HG02943 (cell line): Measurements from ENCODE around the gene EBF3.
A peak's percentile ranks its signal among the peaks of the same experiment; 100 is the strongest.

Source experiments
- ATAC-seq: cut with Tn5 transposase; IDR thresholded peaks from one replicate; pipeline ENCODE4 v1.9.1; 2021; ENCODE audit warnings: mild to moderate bottlenecking, low read depth, moderate library complexity; ENCODE audit not compliant: unreplicated experiment

EBF3 gene

GRCh38 chr10:129896860-129897200, 67.2 kb downstream of the EBF3 start:
- ATAC-seq: no peak

GRCh38 chr10:129896136-129896859, 67.8 kb downstream of the EBF3 start:
- no peak for ATAC-seq

GRCh38 chr10:129895811-129896135, 68.3 kb downstream of the EBF3 start:
- no peak for ATAC-seq

GRCh38 chr10:129894698-129895097, 69.4 kb downstream of the EBF3 start:
- ATAC-seq: no peak

GRCh38 chr10:129893104-129894089, 70.7 kb downstream of the EBF3 start:
- ATAC-seq: no peak

- ATAC-seq: no peak
Measured at GRCh38 chr10:129892548-129893052, 71.5 kb downstream of the EBF3 start.

- ATAC-seq: no peak
Measured at GRCh38 chr10:129891806-129892205, 72.3 kb downstream of the EBF3 start.

- no peak for ATAC-seq
Measured at GRCh38 chr10:129890170-129890569, 73.9 kb downstream of the EBF3 start.

GRCh38 chr10:129888784-129889616, 75.1 kb downstream of the EBF3 start:
- ATAC-seq: peak; percentile 76

GRCh38 chr10:129887986-129888783, 75.9 kb downstream of the EBF3 start:
- no peak for ATAC-seq

GRCh38 chr10:129887381-129887905, 76.6 kb downstream of the EBF3 start:
- ATAC-seq: no peak

- no peak for ATAC-seq
Measured at GRCh38 chr10:129886263-129886662, 77.8 kb downstream of the EBF3 start.

GRCh38 chr10:129885526-129885925, 78.5 kb downstream of the EBF3 start:
- ATAC-seq: no peak

GRCh38 chr10:129884398-129885078, 79.5 kb downstream of the EBF3 start:
- no peak for ATAC-seq

- ATAC-seq: no peak
Measured at GRCh38 chr10:129883626-129884397, 80.3 kb downstream of the EBF3 start.

- no peak for ATAC-seq
Measured at GRCh38 chr10:129883029-129883428, 81.0 kb downstream of the EBF3 start.

- no peak for ATAC-seq
Measured at GRCh38 chr10:129882291-129883010, 81.6 kb downstream of the EBF3 start.

GRCh38 chr10:129881641-129882040, 82.4 kb downstream of the EBF3 start:
- ATAC-seq: no peak
